Cardiac fibroblast (primary cell): ENCODE measurements around the gene RELCH.
"Not testable (repeated sequence)": the region's sequence is repeated elsewhere in the genome, so short reads cannot be mapped to it uniquely, and the experiment has no call there.

ENCODE experiments used
- DNase-seq, 2 donors: peaks; one replicate each; pipeline versions ENCODE4 v3.0.0 to v3.0.0-alpha.2; 2010; ENCODE audit warnings: low read depth in 2 of 2
- H3K4me3 ChIP-seq, 2 donors: replicated peaks in 1 of 2; 1 replicate in 1 of 2; 2 replicates in 1 of 2; pipeline ENCODE4 v1.5.1; 2011; ENCODE audit warnings: low read depth in 2 of 2, low read length in 2 of 2, mild to moderate bottlenecking in 2 of 2, moderate library complexity in 1 of 2
- TF ChIP-seq, protein P1 (sequence below): IDR thresholded peaks from one replicate; pipeline ENCODE4 v1.5.1; 2011; ENCODE audit warnings: low read depth, mild to moderate bottlenecking, low read length, inconsistent platforms

Gene RELCH

DNA sequence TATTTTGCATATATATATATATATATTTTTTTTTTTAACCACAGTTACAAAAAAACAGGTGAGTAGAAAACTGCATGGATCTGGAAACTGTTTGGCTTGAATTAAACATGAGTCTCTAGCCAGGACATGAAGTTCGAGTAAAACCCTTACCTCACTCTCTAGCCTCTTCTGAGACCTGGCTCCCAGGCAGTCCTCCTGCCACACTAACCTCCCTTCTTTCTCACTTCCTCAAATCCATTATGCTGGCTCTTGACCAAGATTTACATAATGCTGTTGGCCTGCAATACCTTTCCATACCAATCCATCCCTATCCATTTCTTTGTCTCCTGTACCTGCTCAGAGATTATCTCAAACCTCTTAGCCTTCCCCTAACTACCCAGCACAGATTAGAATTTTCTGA, 34.2 kb upstream of the RELCH start:
- TF ChIP-seq, protein P1, sequence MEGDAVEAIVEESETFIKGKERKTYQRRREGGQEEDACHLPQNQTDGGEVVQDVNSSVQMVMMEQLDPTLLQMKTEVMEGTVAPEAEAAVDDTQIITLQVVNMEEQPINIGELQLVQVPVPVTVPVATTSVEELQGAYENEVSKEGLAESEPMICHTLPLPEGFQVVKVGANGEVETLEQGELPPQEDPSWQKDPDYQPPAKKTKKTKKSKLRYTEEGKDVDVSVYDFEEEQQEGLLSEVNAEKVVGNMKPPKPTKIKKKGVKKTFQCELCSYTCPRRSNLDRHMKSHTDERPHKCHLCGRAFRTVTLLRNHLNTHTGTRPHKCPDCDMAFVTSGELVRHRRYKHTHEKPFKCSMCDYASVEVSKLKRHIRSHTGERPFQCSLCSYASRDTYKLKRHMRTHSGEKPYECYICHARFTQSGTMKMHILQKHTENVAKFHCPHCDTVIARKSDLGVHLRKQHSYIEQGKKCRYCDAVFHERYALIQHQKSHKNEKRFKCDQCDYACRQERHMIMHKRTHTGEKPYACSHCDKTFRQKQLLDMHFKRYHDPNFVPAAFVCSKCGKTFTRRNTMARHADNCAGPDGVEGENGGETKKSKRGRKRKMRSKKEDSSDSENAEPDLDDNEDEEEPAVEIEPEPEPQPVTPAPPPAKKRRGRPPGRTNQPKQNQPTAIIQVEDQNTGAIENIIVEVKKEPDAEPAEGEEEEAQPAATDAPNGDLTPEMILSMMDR: no peak
- DNase-seq: no peak
- H3K4me3 ChIP-seq: no peak overlapping the region

GRCh38 chr18:62157843-62158242, 29.2 kb upstream of the RELCH start:
- DNase-seq: no peak
- TF ChIP-seq, protein P1: no peak
- H3K4me3 ChIP-seq: no peak overlapping the region

DNA sequence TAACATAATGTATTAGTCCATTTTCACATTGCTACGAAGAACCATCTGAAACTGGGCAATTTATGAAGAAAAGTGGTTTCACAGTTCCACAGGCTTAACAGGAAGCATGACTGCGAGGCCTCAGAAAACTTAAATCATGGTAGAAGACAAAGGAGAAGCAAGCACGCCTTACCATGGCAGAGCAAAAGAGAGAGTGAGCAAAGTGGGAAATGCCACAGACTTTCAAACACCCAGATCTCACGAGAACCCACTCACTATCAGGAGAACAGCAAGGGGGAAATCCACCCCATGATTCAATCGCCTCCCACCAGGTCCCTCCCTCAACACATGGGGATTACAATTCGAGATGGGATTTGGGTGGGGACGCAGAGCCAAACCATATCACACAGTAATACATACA, 22.7 kb upstream of the RELCH start:
- TF ChIP-seq, protein P1: no peak
- H3K4me3 ChIP-seq: no peak overlapping the region

DNA sequence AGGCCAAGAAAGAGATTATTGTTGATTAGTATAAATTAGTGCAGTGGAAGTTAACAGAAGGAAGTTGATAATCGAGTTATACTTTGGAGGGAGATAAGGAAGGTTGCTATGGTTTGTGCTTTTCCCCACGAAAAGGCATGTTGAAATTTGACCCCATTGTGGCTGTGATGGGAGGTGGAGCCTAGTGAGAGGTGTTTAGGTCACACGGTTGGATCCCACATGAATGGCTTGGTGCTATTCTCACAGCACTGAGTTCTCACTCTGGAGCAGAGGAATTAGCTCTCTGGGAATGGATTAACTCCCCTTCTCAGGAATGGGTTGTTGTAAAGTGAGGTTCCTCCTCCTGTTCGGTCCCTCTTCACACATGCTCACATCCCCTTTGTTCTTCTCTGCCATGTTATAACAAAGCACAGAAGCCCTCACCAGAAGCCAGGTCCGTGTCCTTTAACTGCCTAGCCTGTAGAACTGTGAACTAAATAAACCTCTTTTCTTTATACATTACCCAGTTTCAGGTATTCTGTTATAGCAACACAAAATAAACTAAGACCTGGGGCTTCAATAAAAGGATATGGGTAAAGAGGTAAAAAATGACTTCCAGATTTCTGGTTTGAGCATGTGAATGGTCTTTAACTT, 22.1 kb upstream of the RELCH start:
- no peak overlapping the region for H3K4me3 ChIP-seq
- TF ChIP-seq, protein P1: no peak
- no peak for DNase-seq

More for the DNA sequence above, 22.7 kb upstream of the RELCH start:
- no peak for DNase-seq

DNA sequence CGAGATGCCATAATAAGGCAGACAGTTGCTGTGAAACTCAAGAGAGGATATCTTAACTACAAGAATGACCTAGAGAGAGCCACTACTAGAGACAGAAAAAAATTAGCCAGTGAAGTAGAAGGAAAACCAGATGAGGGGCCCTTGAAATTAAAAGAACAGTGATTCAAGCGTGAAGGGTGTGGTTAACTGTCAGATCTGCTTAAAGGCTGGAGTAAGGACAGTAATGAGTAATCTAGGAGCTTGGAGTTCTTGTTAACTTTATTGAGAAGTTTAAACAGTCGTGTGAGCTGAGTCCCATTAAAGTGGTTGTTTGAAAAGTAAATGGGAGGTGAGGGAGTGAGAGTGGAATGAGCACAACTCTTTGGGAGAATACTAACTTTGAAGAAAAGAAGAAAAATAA, 21.5 kb upstream of the RELCH start:
- TF ChIP-seq, protein P1: no peak
- DNase-seq: no peak
- no peak overlapping the region for H3K4me3 ChIP-seq

- not testable (repeated sequence) for H3K4me3 ChIP-seq, DNase-seq
These were observed 20.5 kb upstream of the RELCH start for GRCh38 chr18:62166524-62166923.

DNA sequence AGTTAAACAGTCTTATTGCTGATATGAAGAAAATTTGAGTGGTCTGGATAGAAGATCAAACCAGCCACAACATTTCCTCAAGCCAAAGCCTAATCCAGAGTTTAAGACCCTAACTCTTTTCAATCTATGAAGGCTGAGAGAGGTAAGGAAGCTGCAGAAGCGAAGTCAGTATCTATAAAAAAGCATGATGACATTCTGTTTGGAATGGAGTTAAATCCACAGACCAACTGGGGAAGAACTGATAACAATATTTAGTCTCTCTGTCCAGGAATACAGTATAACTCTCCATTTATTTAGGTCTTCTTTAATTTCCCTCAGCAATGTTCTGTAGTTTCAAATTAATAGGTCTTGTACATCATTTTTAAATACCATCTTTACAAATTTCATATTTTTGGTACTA, 16.2 kb upstream of the RELCH start:
- DNase-seq: no peak
- H3K4me3 ChIP-seq: no peak overlapping the region
- TF ChIP-seq, protein P1: no peak
